ENCODE data around the gene UBTD2.

- TF ChIP-seq EZH2 (IDR thresholded peaks at IDR 0.05; ENCODE audit: low read length) (no peak), CTCF (optimal IDR thresholded peaks at IDR 0.05 in 1 of 3, IDR thresholded peaks at IDR 0.05 in 1 of 3, conservative IDR thresholded peaks at IDR 0.05 in 1 of 3; ENCODE audit: extremely low read depth in 1 of 3, insufficient read depth in 2 of 3, low read length in 3 of 3) (no peak)
Observed at GRCh38 chr5:172245046-172245445, 38.5 kb downstream of the UBTD2 start.

Data from keratinocyte (primary cell).